ENCODE measurements around the gene LTF.

The LTF gene

DNA sequence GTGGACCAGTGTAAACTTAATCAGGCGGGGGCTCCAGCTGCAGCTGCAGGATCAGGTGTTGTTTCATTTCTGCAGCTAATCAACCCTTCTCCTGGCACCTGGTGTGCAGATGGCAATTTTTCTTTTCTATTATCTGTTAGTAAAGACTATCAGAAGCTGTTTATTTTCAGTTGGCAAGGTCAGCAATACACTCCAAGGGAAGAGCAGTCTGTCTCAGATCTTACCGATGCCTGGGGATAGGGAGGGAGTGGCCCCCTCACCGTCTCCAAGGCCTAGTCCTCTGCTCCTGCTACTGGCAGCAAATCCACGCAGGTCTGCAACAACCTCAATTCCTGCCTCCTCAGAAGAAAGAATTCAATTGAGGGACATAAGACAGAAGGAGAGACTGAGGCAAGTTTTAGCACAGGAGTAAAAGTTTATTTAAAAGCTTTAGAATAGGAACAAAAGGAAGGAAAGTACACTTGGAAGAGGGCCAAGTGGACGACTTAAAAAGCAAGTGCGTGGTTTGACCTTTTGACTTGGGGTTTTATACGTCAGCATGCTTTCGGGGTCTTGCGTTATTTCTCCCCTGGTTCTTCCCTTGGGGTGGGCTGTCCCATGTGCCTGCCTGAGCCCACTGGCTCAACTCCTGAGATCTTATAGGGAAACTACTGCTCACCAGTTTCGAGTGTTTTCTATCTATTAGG, 48.4 kb downstream of the LTF start:
- Histone ChIP-seq H3K9me3 (ENCODE audit: control insufficient read depth, low read length) (no peaks in the 10 kb centered on the region), H3K9ac (no peak overlapping the region), H3K4me2 (ENCODE audit: low read length) (no peak overlapping the region), H2AFZ (no peak overlapping the region), H3K27me3 (ENCODE audit: control insufficient read depth, insufficient read depth, low read length) (no peaks in the 10 kb centered on the region), H3K4me1 (no peaks in the 10 kb centered on the region), H3K4me3 (ENCODE audit: low read depth, low read length) (no peak overlapping the region), H3K27ac (no peak overlapping the region), H3K79me2 (no peaks in the 10 kb centered on the region), H3K36me3 (ENCODE audit: control insufficient read depth, insufficient read depth, low read length) (no peaks in the 10 kb centered on the region)
- TF ChIP-seq, protein P1, sequence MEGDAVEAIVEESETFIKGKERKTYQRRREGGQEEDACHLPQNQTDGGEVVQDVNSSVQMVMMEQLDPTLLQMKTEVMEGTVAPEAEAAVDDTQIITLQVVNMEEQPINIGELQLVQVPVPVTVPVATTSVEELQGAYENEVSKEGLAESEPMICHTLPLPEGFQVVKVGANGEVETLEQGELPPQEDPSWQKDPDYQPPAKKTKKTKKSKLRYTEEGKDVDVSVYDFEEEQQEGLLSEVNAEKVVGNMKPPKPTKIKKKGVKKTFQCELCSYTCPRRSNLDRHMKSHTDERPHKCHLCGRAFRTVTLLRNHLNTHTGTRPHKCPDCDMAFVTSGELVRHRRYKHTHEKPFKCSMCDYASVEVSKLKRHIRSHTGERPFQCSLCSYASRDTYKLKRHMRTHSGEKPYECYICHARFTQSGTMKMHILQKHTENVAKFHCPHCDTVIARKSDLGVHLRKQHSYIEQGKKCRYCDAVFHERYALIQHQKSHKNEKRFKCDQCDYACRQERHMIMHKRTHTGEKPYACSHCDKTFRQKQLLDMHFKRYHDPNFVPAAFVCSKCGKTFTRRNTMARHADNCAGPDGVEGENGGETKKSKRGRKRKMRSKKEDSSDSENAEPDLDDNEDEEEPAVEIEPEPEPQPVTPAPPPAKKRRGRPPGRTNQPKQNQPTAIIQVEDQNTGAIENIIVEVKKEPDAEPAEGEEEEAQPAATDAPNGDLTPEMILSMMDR (IDR thresholded peaks at IDR 0.05): no peak

DNA sequence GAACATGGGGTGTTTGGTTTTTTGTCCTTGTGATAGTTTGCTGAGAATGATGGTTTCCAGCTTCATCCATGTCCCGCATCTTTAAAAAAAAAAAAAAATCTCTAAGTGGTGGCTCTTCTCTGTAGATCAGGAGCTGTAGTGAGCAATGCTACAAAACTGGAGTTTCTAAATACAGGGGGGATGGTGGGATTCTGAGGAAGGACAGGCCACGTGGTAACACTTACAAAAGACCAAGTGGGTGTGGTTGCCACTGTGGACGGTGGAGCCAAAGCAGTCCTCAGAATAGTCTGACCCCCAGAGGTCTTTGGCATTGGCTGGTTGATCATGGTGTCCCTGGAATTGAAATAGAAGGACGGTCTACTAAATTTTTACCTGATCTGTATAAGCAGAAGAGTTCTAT, 50.0 kb downstream of the LTF start:
- no peaks in the 10 kb centered on the region for H3K79me2 ChIP-seq
- no peaks in the 10 kb centered on the region for H3K36me3 ChIP-seq (ENCODE audit: control insufficient read depth, insufficient read depth, low read length)
- no peak overlapping the region for H2AFZ ChIP-seq
- no peaks in the 10 kb centered on the region for H3K27me3 ChIP-seq (ENCODE audit: control insufficient read depth, insufficient read depth, low read length)
- H3K4me3 ChIP-seq (ENCODE audit: low read depth, low read length): no peak overlapping the region
- no peak overlapping the region for H3K9ac ChIP-seq
- TF ChIP-seq, protein P1 (IDR thresholded peaks at IDR 0.05): no peak
- no peak overlapping the region for H3K4me2 ChIP-seq (ENCODE audit: low read length)
- no peaks in the 10 kb centered on the region for H3K4me1 ChIP-seq
- H3K27ac ChIP-seq: no peak overlapping the region
- H3K9me3 ChIP-seq (ENCODE audit: control insufficient read depth, low read length): no peaks in the 10 kb centered on the region

DNA sequence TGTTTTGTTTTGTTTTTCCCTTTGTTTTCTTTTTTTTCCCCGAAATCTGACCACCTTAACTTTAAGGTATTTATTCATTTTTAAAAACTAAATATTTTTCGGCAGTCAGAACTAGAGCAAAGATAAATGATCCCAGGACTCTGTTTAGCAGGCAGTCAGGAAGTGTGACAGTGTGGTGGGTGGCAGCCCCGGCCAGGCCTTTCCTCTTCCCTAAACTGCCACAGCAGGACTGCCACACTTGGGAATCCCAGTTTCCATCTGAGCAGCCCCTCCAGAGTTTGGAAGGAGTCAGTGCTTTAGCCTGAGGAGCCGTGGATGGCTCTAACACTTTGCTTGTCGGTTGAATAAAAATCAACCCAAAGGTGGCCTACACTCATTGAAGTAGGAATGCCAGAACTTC, 50.8 kb downstream of the LTF start:
- TF ChIP-seq, protein P1 (IDR thresholded peaks at IDR 0.05): no peak
- no peaks in the 10 kb centered on the region for H3K27me3 ChIP-seq (ENCODE audit: control insufficient read depth, insufficient read depth, low read length)
- H3K9me3 ChIP-seq (ENCODE audit: control insufficient read depth, low read length): no peaks in the 10 kb centered on the region
- no peak overlapping the region for H3K4me2 ChIP-seq (ENCODE audit: low read length)
- no peaks in the 10 kb centered on the region for H3K36me3 ChIP-seq (ENCODE audit: control insufficient read depth, insufficient read depth, low read length)
- no peaks in the 10 kb centered on the region for H3K79me2 ChIP-seq
- no peak overlapping the region for H2AFZ ChIP-seq
- no peak overlapping the region for H3K4me3 ChIP-seq (ENCODE audit: low read depth, low read length)
- no peak overlapping the region for H3K9ac ChIP-seq
- H3K4me1 ChIP-seq: no peaks in the 10 kb centered on the region
- H3K27ac ChIP-seq: no peak overlapping the region

DNA sequence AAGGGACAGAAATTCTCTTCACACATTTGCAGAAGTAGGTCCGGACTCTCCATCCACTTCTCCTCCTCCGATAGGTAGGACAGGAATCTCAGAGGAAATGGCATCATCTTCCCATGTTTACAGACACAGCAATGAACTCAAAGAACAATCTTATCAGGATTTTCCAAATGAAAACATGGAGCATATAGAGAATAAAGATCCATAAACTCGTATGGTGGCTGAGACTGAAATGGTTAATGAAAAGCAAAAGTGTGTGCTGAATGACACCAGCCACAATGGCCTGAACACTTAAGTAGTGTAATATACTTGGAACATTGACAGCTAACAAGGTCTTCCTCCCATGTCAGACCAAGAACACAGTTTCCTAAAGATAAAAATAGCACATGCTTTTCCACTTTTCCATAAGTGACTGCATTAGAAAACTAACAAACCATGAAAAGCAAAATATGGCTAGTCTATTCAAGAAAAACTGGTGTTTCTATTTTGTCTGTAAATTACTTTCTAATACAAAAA, 51.9 kb downstream of the LTF start:
- no peak overlapping the region for H3K4me3 ChIP-seq (ENCODE audit: low read depth, low read length)
- H3K27me3 ChIP-seq (ENCODE audit: control insufficient read depth, insufficient read depth, low read length): no peaks in the 10 kb centered on the region
- no peak overlapping the region for H2AFZ ChIP-seq
- no peaks in the 10 kb centered on the region for H3K79me2 ChIP-seq
- no peak overlapping the region for H3K9ac ChIP-seq
- no peaks in the 10 kb centered on the region for H3K4me1 ChIP-seq
- no peak overlapping the region for H3K27ac ChIP-seq
- H3K9me3 ChIP-seq (ENCODE audit: control insufficient read depth, low read length): no peaks in the 10 kb centered on the region
- H3K36me3 ChIP-seq (ENCODE audit: control insufficient read depth, insufficient read depth, low read length): no peaks in the 10 kb centered on the region
- TF ChIP-seq, protein P1 (IDR thresholded peaks at IDR 0.05): no peak
- H3K4me2 ChIP-seq (ENCODE audit: low read length): no peak overlapping the region

DNA sequence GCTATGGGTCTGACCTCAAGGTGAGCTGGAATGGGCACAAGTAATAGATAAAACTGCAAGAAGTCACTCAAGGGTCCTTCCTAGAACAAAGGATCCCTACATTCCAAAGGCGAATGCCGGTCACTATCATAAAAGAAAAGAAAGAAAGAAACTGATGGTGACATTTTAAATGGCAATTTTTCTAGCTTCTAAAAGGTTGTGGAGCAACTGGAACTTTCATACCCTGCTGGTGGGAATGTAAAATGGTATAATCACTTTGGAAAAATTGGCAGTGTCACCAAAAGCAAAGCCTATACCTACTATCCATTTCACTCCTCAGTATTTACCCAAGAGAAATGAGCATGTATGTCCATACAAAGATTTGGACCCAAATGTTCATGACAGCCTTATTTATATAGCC, 53.4 kb downstream of the LTF start:
- TF ChIP-seq, protein P1 (IDR thresholded peaks at IDR 0.05): no peak
- H3K9ac ChIP-seq: no peak overlapping the region
- no peak overlapping the region for H3K4me2 ChIP-seq (ENCODE audit: low read length)
- no peaks in the 10 kb centered on the region for H3K27me3 ChIP-seq (ENCODE audit: control insufficient read depth, insufficient read depth, low read length)
- H3K27ac ChIP-seq: no peak overlapping the region
- no peaks in the 10 kb centered on the region for H3K9me3 ChIP-seq (ENCODE audit: control insufficient read depth, low read length)
- no peaks in the 10 kb centered on the region for H3K36me3 ChIP-seq (ENCODE audit: control insufficient read depth, insufficient read depth, low read length)
- H3K4me1 ChIP-seq: no peaks in the 10 kb centered on the region
- no peak overlapping the region for H3K4me3 ChIP-seq (ENCODE audit: low read depth, low read length)
- H3K79me2 ChIP-seq: no peaks in the 10 kb centered on the region
- no peak overlapping the region for H2AFZ ChIP-seq

Measured in parathyroid adenoma (tissue), 2 donors.